Keratinocyte (primary cell): Measurements from ENCODE around the gene ZFPM1. TPM values are rescaled to one million over a fixed set of nuclear protein-coding genes. Genes with fewer than 3 reads are reported as not detected.

ENCODE experiments used
- DNase-seq: peaks from one replicate; pipeline ENCODE4 v3.0.0-alpha.2; 2011; ENCODE audit warnings: low read depth, missing footprints, low spot score
- FAIRE-seq: peaks from 2 replicates; lab custom pipeline; 2011; peaks lifted over from hg19 to GRCh38; lab: Jason Lieb, UNC
- H2AFZ ChIP-seq: 2 replicates; pipeline ENCODE4 v1.6.0; 2012; ENCODE audit warnings: low read length, control low read depth, inconsistent platforms; ENCODE audit not compliant: control insufficient read depth
- H3K27ac ChIP-seq: 2 replicates; pipeline ENCODE4 v1.5.1; 2011; ENCODE audit warnings: low read length; ENCODE audit not compliant: control insufficient read depth, insufficient read depth
- H3K27me3 ChIP-seq: 3 replicates; pipeline ENCODE4 v1.6.0; 2011; ENCODE audit warnings: low read length; ENCODE audit not compliant: control insufficient read depth, insufficient read depth; ENCODE audit errors: extremely low read depth
- H3K36me3 ChIP-seq, 2 experiments: 2 replicates in 1 of 2; 3 replicates in 1 of 2; pipeline ENCODE4 v1.5.1; 2011; ENCODE audit warnings: low read length in 2 of 2, mild to moderate bottlenecking in 1 of 2; ENCODE audit not compliant: control insufficient read depth in 2 of 2, insufficient read depth in 2 of 2; ENCODE audit errors: extremely low read depth in 1 of 2
- H3K4me1 ChIP-seq: 3 replicates; pipeline ENCODE4 v1.5.1; 2011; ENCODE audit warnings: low read length; ENCODE audit not compliant: control insufficient read depth, insufficient read depth; ENCODE audit errors: extremely low read depth
- H3K4me2 ChIP-seq: 3 replicates; pipeline ENCODE4 v1.6.0; 2011; ENCODE audit warnings: low read depth, low read length; ENCODE audit not compliant: control insufficient read depth, insufficient read depth; ENCODE audit errors: extremely low read depth
- H3K4me3 ChIP-seq, 3 experiments: fragments of 200-600 bp in 1 of 3; sonication (generic) in 1 of 3; 2 replicates in 2 of 3; 3 replicates in 1 of 3; pipeline ENCODE4 v1.5.1; 2011 to 2016; ENCODE audit warnings: low read length in 3 of 3, mild to moderate bottlenecking in 3 of 3, control low read depth in 2 of 3, inconsistent platforms in 1 of 3, low read depth in 1 of 3, mixed read lengths in 1 of 3, mixed run types in 1 of 3, moderate library complexity in 1 of 3; ENCODE audit not compliant: control insufficient read depth in 2 of 3, insufficient read depth in 2 of 3; ENCODE audit errors: extremely low read depth in 1 of 3
- H3K79me2 ChIP-seq: 2 replicates; pipeline ENCODE4 v1.6.0; 2012; ENCODE audit warnings: low read length; ENCODE audit not compliant: control insufficient read depth, insufficient read depth
- H3K9ac ChIP-seq: 3 replicates; pipeline ENCODE4 v1.6.0; 2011; ENCODE audit warnings: low read length; ENCODE audit not compliant: control insufficient read depth, insufficient read depth; ENCODE audit errors: extremely low read depth
- H3K9me1 ChIP-seq: 3 replicates; pipeline ENCODE4 v1.6.0; 2011; ENCODE audit warnings: low read length; ENCODE audit not compliant: control insufficient read depth, insufficient read depth; ENCODE audit errors: extremely low read depth
- H3K9me3 ChIP-seq: 2 replicates; pipeline ENCODE4 v1.5.1; 2012; ENCODE audit warnings: low read depth, low read length; ENCODE audit not compliant: control insufficient read depth
- H4K20me1 ChIP-seq: 3 replicates; pipeline ENCODE4 v1.6.0; 2011; ENCODE audit warnings: low read length; ENCODE audit not compliant: control insufficient read depth, insufficient read depth; ENCODE audit errors: extremely low read depth
- EZH2 ChIP-seq: IDR thresholded peaks from one replicate; pipeline ENCODE4 v1.6.1; 2012; ENCODE audit warnings: inconsistent platforms, mild to moderate bottlenecking, low read length, moderate library complexity
- dilution Hi-C: fragments of 300-500 bp; cut with MboI; formaldehyde crosslinking; loops from one replicate; pipeline ENCODE4 v1.7.0; 2020; ENCODE audit warnings: low sequenced_read_pairs; ENCODE audit not compliant: extremely low pct_ligation_motif_present
- polyA plus RNA-seq, 5 experiments: library from polyadenylated mRNA; depleted of rRNA in 3 of 5; stranded (reverse) in 3 of 5; stranded (forward) in 1 of 5; unstranded in 1 of 5; fragments of >200 nt; gene quantifications; 1 replicate in 1 of 5; 2 replicates in 3 of 5; 3 replicates in 1 of 5; pipeline versions ENCODE4 v1.2.1 to v1.2.3, GENCODE V29; 2011 to 2012; ENCODE audit warnings: missing spikeins in 2 of 5, low read depth in 1 of 5, low replicate concordance in 1 of 5
- TF ChIP-seq, protein P1 (sequence below), 3 experiments: IDR thresholded peaks in 1 of 3; conservative IDR thresholded peaks in 1 of 3; optimal IDR thresholded peaks in 1 of 3; 2 replicates in 2 of 3; 3 replicates in 1 of 3; pipeline versions ENCODE3 to v1.5.1; 2011; ENCODE audit warnings: low read length in 3 of 3, mild to moderate bottlenecking in 3 of 3, moderate library complexity in 2 of 3, control low read depth in 1 of 3, inconsistent platforms in 1 of 3; ENCODE audit not compliant: insufficient read depth in 2 of 3; ENCODE audit errors: extremely low read depth in 1 of 3

Gene ZFPM1
- polyA plus RNA-seq, 1 donor (not counting 4 experiments of a cell fraction or from before 2014, with no cell fraction given): 0.42 TPM

- FAIRE-seq: no peak
- dilution Hi-C loops: no loop called here
- H3K27me3 ChIP-seq: peaks cover 22% of the 10 kb centered on the region
These were observed 14.1 kb upstream of the ZFPM1 start for GRCh38 chr16:88439016-88439415.

GRCh38 chr16:88439706-88440105 is 13.4 kb upstream of the ZFPM1 start:
- peaks cover 22% of the 10 kb centered on the region for H3K27me3 ChIP-seq
- H3K9me1 ChIP-seq: no peaks in the 10 kb centered on the region
- H3K79me2 ChIP-seq: no peaks in the 10 kb centered on the region
- H2AFZ ChIP-seq: no peak overlapping the region
- no peaks in the 10 kb centered on the region for H3K9me3 ChIP-seq
- H3K4me3 ChIP-seq: no peak overlapping the region
- no peak overlapping the region for H3K9ac ChIP-seq
- TF ChIP-seq, protein P1, sequence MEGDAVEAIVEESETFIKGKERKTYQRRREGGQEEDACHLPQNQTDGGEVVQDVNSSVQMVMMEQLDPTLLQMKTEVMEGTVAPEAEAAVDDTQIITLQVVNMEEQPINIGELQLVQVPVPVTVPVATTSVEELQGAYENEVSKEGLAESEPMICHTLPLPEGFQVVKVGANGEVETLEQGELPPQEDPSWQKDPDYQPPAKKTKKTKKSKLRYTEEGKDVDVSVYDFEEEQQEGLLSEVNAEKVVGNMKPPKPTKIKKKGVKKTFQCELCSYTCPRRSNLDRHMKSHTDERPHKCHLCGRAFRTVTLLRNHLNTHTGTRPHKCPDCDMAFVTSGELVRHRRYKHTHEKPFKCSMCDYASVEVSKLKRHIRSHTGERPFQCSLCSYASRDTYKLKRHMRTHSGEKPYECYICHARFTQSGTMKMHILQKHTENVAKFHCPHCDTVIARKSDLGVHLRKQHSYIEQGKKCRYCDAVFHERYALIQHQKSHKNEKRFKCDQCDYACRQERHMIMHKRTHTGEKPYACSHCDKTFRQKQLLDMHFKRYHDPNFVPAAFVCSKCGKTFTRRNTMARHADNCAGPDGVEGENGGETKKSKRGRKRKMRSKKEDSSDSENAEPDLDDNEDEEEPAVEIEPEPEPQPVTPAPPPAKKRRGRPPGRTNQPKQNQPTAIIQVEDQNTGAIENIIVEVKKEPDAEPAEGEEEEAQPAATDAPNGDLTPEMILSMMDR (optimal IDR thresholded peaks at IDR 0.05 in 1 of 3, IDR thresholded peaks at IDR 0.05 in 1 of 3, conservative IDR thresholded peaks at IDR 0.05 in 1 of 3; ENCODE audit: extremely low read depth in 1 of 3, insufficient read depth in 2 of 3, low read length in 3 of 3): no peak
- no peak for TF ChIP-seq EZH2
- H3K4me1 ChIP-seq: no peaks in the 10 kb centered on the region
- no peak for FAIRE-seq
- no peak overlapping the region for H3K27ac ChIP-seq
- no peak overlapping the region for H3K4me2 ChIP-seq
- dilution Hi-C loops: no loop called here
- DNase-seq: no peak
- H3K36me3 ChIP-seq: no peaks in the 10 kb centered on the region
- peaks cover 2% of the 10 kb centered on the region for H4K20me1 ChIP-seq

More at GRCh38 chr16:88439016-88439415, 14.1 kb upstream of the ZFPM1 start:
- H3K79me2 ChIP-seq: no peaks in the 10 kb centered on the region
- no peak overlapping the region for H3K4me2 ChIP-seq
- no peak for DNase-seq
- no peak for TF ChIP-seq EZH2
- TF ChIP-seq, protein P1 (optimal IDR thresholded peaks at IDR 0.05 in 1 of 3, IDR thresholded peaks at IDR 0.05 in 1 of 3, conservative IDR thresholded peaks at IDR 0.05 in 1 of 3; ENCODE audit: extremely low read depth in 1 of 3, insufficient read depth in 2 of 3, low read length in 3 of 3): no peak
- H2AFZ ChIP-seq: no peak overlapping the region
- H3K4me1 ChIP-seq: no peaks in the 10 kb centered on the region
- no peaks in the 10 kb centered on the region for H3K9me1 ChIP-seq
- no peak overlapping the region for H3K27ac ChIP-seq
- H3K4me3 ChIP-seq: no peak overlapping the region
- H3K9me3 ChIP-seq: no peaks in the 10 kb centered on the region
- H3K9ac ChIP-seq: no peak overlapping the region
- no peaks in the 10 kb centered on the region for H3K36me3 ChIP-seq
- peaks cover 2% of the 10 kb centered on the region for H4K20me1 ChIP-seq
